Adrenal gland (tissue), 12 donors: ENCODE results near the gene BCL11B. TPM values are rescaled to one million over a fixed set of nuclear protein-coding genes. Genes with fewer than 3 reads are reported as not detected.

Experiments
- DNase-seq, 7 donors: peaks; one replicate each; pipeline ENCODE4 v3.0.0-alpha.2; 2019 to 2020
- H3K27ac ChIP-seq, 5 donors: fragments of 200-600 bp; sonication (generic) in 4 of 5; 1 replicate in 3 of 5; 2 replicates in 2 of 5; pipeline versions ENCODE4 v1.5.1 to v1.8.0; 2016 to 2020; ENCODE audit warnings: mild to moderate bottlenecking in 1 of 5
- H3K27me3 ChIP-seq: fragments of 200-600 bp; 2 replicates; pipeline ENCODE4 v1.8.0; 2021
- H3K36me3 ChIP-seq, 2 donors: fragments of 200-600 bp; replicated peaks in 1 of 2; 1 replicate in 1 of 2; 2 replicates in 1 of 2; pipeline versions ENCODE4 v1.5.1 to v1.8.0; 2018 to 2022
- H3K4me1 ChIP-seq, 2 donors: fragments of 200-600 bp; replicated peaks in 1 of 2; 1 replicate in 1 of 2; 2 replicates in 1 of 2; pipeline versions ENCODE4 v1.5.1 to v1.8.0; 2018 to 2021
- H3K4me3 ChIP-seq, 4 donors: fragments of 200-600 bp; sonication (generic) in 3 of 4; one replicate each; pipeline ENCODE4 v1.5.1; 2016 to 2018
- H3K9me3 ChIP-seq, 3 donors: fragments of 200-600 bp; sonication (generic) in 1 of 3; replicated peaks in 1 of 3; 1 replicate in 2 of 3; 2 replicates in 1 of 3; pipeline versions ENCODE4 v1.5.1 to v1.8.0; 2016 to 2021
- CTCF ChIP-seq, 6 experiments: fragments of 450-650 bp in 4 of 6; fragments of 200-600 bp in 2 of 6; sonication (generic) in 1 of 6; IDR thresholded peaks; 1 replicate in 5 of 6; 2 replicates in 1 of 6; pipeline versions ENCODE4 v1.5.1 to v1.8.0; 2016 to 2021; ENCODE audit warnings: antibody characterized with exemption in 6 of 6, mild to moderate bottlenecking in 2 of 6, moderate library complexity in 1 of 6
- POLR2A ChIP-seq, 2 donors: fragments of 450-650 bp; IDR thresholded peaks; one replicate each; pipeline ENCODE4 v1.6.1; 2017; ENCODE audit warnings: antibody characterized with exemption in 2 of 2, mild to moderate bottlenecking in 2 of 2, moderate library complexity in 1 of 2
- WGBS, 4 donors: extraction: QIAGEN DNeasy Blood & Tissue Kit in 2 of 4; methylation state at CpG; one replicate each; pipeline versions ENCODE4 v1.1.5 to v1.1.7; 2013 to 2017; 5-methylcytosine and 5-hydroxymethylcytosine counted together
- intact Hi-C, 2 donors: fragments of 100-400 bp; cut with DNase I; formaldehyde crosslinking; loops; one replicate each; pipeline versions ENCODE4 v1.14.1 to v1.15.0; 2022 to 2023
- polyA plus RNA-seq, 3 donors: library from polyadenylated mRNA; stranded (reverse); fragments of 200-250 nt in 2 of 3; fragments of 350-450 nt in 1 of 3; fragmentation: Illumina TruSeq in 1 of 3; extraction: RNeasy Lipid Tissue Mini Kit (QIAGEN cat#74804) in 1 of 3; gene quantifications; one replicate each; pipeline ENCODE4 v1.2.3, GENCODE V29; 2013 to 2014
- total RNA-seq, 9 donors: library from RNA; depleted of rRNA in 4 of 9; stranded (reverse); fragments of >200 nt in 4 of 9; fragments of 120-200 nt in 1 of 9; fragmentation: NEBNext Ultra II Directional in 1 of 9; extraction: Animal tissue kit (Norgen Biotek cat#: 25700) in 1 of 9; gene quantifications; one replicate each; pipeline versions ENCODE4 v1.1.0 to v1.2.4, GENCODE V29; 2013 to 2023
- donor health status: healthy with polysubstance abuse.
- donor health status: Bipolar disorder and iron deficiency.
- donor health status: DM: yes; HTN: yes; CAD: no.
- donor health status: DM: no; HTN: no; CAD: no.
- donor health status: DM: no; HTN: no; CAD: no.
- donor health status: DM: yes; HTN: yes; CAD: no.

The BCL11B gene
- total and polyA plus RNA-seq, 12 donors: 0.24 to 3.2 (median 0.54) TPM

- intact Hi-C loops: no loop called here
- no peak for TF ChIP-seq POLR2A (IDR thresholded peaks at IDR 0.05)
- no peak for TF ChIP-seq CTCF (IDR thresholded peaks at IDR 0.05)
These were observed 130.8 kb downstream of the BCL11B start for GRCh38 chr14:99141236-99141635.

GRCh38 chr14:99138999-99139865 lies 132.8 kb downstream of the BCL11B start:
- 64 to 90% (median 87%) methylated on average over 6 to 16 of the region's 16 CpGs for WGBS, 4 donors
- Histone ChIP-seq H3K4me3 (no peak overlapping the region), H3K27ac (no peak overlapping the region), H3K27me3 (no peaks in the 10 kb centered on the region), H3K4me1 (no peaks in the 10 kb centered on the region), H3K36me3 (no peaks in the 10 kb centered on the region), H3K9me3 (no peaks in the 10 kb centered on the region)
- TF ChIP-seq CTCF (IDR thresholded peaks at IDR 0.05) (no peak), POLR2A (IDR thresholded peaks at IDR 0.05) (no peak)
- intact Hi-C loops: no loop called here
- DNase-seq: peak in 1 of 7 donors; percentile 17

More at GRCh38 chr14:99141236-99141635, 130.8 kb downstream of the BCL11B start:
- 83 to 87% (median 86%) methylated on average over 7 of the region's 7 CpGs for WGBS, 4 donors
- H3K27ac ChIP-seq: no peak overlapping the region
- H3K27me3 ChIP-seq: no peaks in the 10 kb centered on the region
- H3K4me3 ChIP-seq: no peak overlapping the region
- no peaks in the 10 kb centered on the region for H3K4me1 ChIP-seq
- DNase-seq: no peak
- H3K36me3 ChIP-seq: no peaks in the 10 kb centered on the region
- H3K9me3 ChIP-seq: no peaks in the 10 kb centered on the region

- Histone ChIP-seq H3K9me3 (no peaks in the 10 kb centered on the region), H3K27me3 (no peaks in the 10 kb centered on the region), H3K36me3 (no peaks in the 10 kb centered on the region), H3K4me1 (no peaks in the 10 kb centered on the region), H3K27ac (no peak overlapping the region), H3K4me3 (no peak overlapping the region)
- 67 to 75% (median 72%) methylated on average over 8 of the region's 8 CpGs for WGBS, 4 donors
- TF ChIP-seq POLR2A (IDR thresholded peaks at IDR 0.05) (no peak), CTCF (IDR thresholded peaks at IDR 0.05) (no peak)
- peak in 1 of 7 donors; percentile 27 for DNase-seq
- intact Hi-C loops: no loop called here
These were observed 134.0 kb downstream of the BCL11B start for GRCh38 chr14:99137913-99138571.

- intact Hi-C loops: no loop called here
- TF ChIP-seq POLR2A (IDR thresholded peaks at IDR 0.05) (no peak), CTCF (IDR thresholded peaks at IDR 0.05) (no peak)
- Histone ChIP-seq H3K4me3 (no peak overlapping the region), H3K9me3 (no peaks in the 10 kb centered on the region), H3K27ac (no peak overlapping the region), H3K4me1 (no peaks in the 10 kb centered on the region), H3K36me3 (no peaks in the 10 kb centered on the region), H3K27me3 (no peaks in the 10 kb centered on the region)
- 72 to 77% (median 74%) methylated on average over 11 of the region's 11 CpGs for WGBS, 4 donors
- peak in 2 of 7 donors; percentile 5 to 41 for DNase-seq
These were observed 134.8 kb downstream of the BCL11B start for GRCh38 chr14:99137001-99137700.
